GM03348 (cell line): ENCODE measurements around the gene TMEM54.
"Not testable (repeated sequence)": the region's sequence is repeated elsewhere in the genome, so short reads cannot be mapped to it uniquely, and the experiment has no call there.

Experiments
- DNase-seq: peaks from one replicate; pipeline ENCODE4 v3.0.0; 2012; ENCODE audit warnings: low spot score

TMEM54 gene

GRCh38 chr1:32919811-32920733 is 18.9 kb upstream of the TMEM54 start:
- peak; percentile 56 for DNase-seq

- no peak for DNase-seq
These were observed 17.0 kb upstream of the TMEM54 start for GRCh38 chr1:32918179-32918578.

- DNase-seq = no peak
These were observed 16.3 kb upstream of the TMEM54 start for GRCh38 chr1:32917521-32917920.

GRCh38 chr1:32915766-32916706 is 14.8 kb upstream of the TMEM54 start:
- no peak for DNase-seq

GRCh38 chr1:32910319-32910718 is 9.1 kb upstream of the TMEM54 start:
- DNase-seq = no peak

GRCh38 chr1:32907435-32907834 is 6.2 kb upstream of the TMEM54 start:
- DNase-seq = peak; percentile 46

- no peak for DNase-seq
These were observed 5.5 kb upstream of the TMEM54 start for GRCh38 chr1:32906654-32907053.

- DNase-seq = not testable (repeated sequence)
These were observed 4.4 kb upstream of the TMEM54 start for GRCh38 chr1:32905588-32905987.

GRCh38 chr1:32904797-32905196 is 3.6 kb upstream of the TMEM54 start:
- DNase-seq = no peak

GRCh38 chr1:32903991-32904785 is 3.0 kb upstream of the TMEM54 start:
- no peak for DNase-seq

- no peak for DNase-seq
These were observed 1.3 kb upstream of the TMEM54 start for GRCh38 chr1:32902535-32902920.

- no peak for DNase-seq
These were observed 790 bp upstream of the TMEM54 start for GRCh38 chr1:32901823-32902534.

GRCh38 chr1:32900371-32900955 is 726 bp downstream of the TMEM54 start:
- DNase-seq = no peak

GRCh38 chr1:32899586-32900296 is 1.4 kb downstream of the TMEM54 start:
- DNase-seq = no peak

GRCh38 chr1:32898958-32899357 is 2.2 kb downstream of the TMEM54 start:
- no peak for DNase-seq

GRCh38 chr1:32898056-32898455 is 3.1 kb downstream of the TMEM54 start:
- no peak for DNase-seq

- DNase-seq = no peak
These were observed 3.8 kb downstream of the TMEM54 start for GRCh38 chr1:32897082-32898049.

- no peak for DNase-seq
These were observed 4.7 kb downstream of the TMEM54 start for GRCh38 chr1:32896451-32896850.
